Regular cardiac myocyte (primary cell): ENCODE data around the gene RIC8A. TPM values are rescaled to one million over a fixed set of nuclear protein-coding genes. Genes with fewer than 3 reads are reported as not detected.

Experiments
- total RNA-seq: library from RNA; depleted of rRNA; stranded (reverse); fragments of >200 nt; gene quantifications from 2 replicates; pipeline ENCODE4 v1.2.3, GENCODE V29; 2014

RIC8A gene
- 148 and 153 TPM in 2 replicates for total RNA-seq

GRCh38 chr11:207208-207862 is at the start of gene RIC8A, which contains the start of gene BET1L:
Gene RIC8A (plus strand): TSS chr11:207708. CDS start chr11:208855, 1,147 bp downstream.
Gene BET1L (minus strand): TSS chr11:207399. CDS start chr11:207321, 78 bp downstream.

GRCh38 chr11:192674-193128 is 14.8 kb upstream of the RIC8A start, which contains the start of gene SCGB1C1:
Gene SCGB1C1 (plus strand): TSS chr11:193078. CDS start chr11:193100, 22 bp downstream.

GRCh38 chr11:235997-236773 is 28.7 kb downstream of the RIC8A start, which contains the start of gene SIRT3:
Gene SIRT3 (minus strand): TSS chr11:236342. CDS start chr11:236328, 14 bp downstream.

GRCh38 chr11:236774-237767 is 29.6 kb downstream of the RIC8A start, which contains the start of gene PSMD13:
Gene PSMD13 (plus strand): TSS chr11:236976. CDS start chr11:237050, 74 bp downstream.

Other genes starting within 250 kb of the RIC8A start
- not detected in 2 replicates for gene SCGB1C1, start 14.6 kb upstream of the RIC8A start, total RNA-seq
- gene BET1L, start 309 bp upstream of the RIC8A start, total RNA-seq = 16.6 and 19.0 TPM in 2 replicates
- 5.9 and 7.9 TPM in 2 replicates for gene SIRT3, start 28.6 kb downstream of the RIC8A start, total RNA-seq
- 104 and 229 TPM in 2 replicates for gene PSMD13, start 29.3 kb downstream of the RIC8A start, total RNA-seq
- not detected in 2 replicates for gene NLRP6, start 70.7 kb downstream of the RIC8A start, total RNA-seq
- gene PGGHG, start 81.4 kb downstream of the RIC8A start, total RNA-seq = 3.3 and 9.6 TPM in 2 replicates
- not detected in 2 replicates for gene IFITM5, start 91.8 kb downstream of the RIC8A start, total RNA-seq
- 14.4 and 15.0 TPM in 2 replicates for gene IFITM2, start 100.1 kb downstream of the RIC8A start, total RNA-seq
- 7.1 and 10.7 TPM in 2 replicates for gene IFITM1, start 106.3 kb downstream of the RIC8A start, total RNA-seq
- 28.6 and 32.7 TPM in 2 replicates for gene IFITM3, start 113.2 kb downstream of the RIC8A start, total RNA-seq
- 1.4 and 1.9 TPM in 2 replicates for gene B4GALNT4, start 161.8 kb downstream of the RIC8A start, total RNA-seq
- 2.1 and 2.8 TPM in 2 replicates for gene PKP3, start 186.5 kb downstream of the RIC8A start, total RNA-seq
- 11.3 and 18.6 TPM in 2 replicates for gene SIGIRR, start 207.3 kb downstream of the RIC8A start, total RNA-seq
- gene ANO9, start 234.3 kb downstream of the RIC8A start, total RNA-seq = not detected in 2 replicates
- gene PTDSS2, start 242.6 kb downstream of the RIC8A start, total RNA-seq = 31.9 and 45.2 TPM in 2 replicates